Measurements from ENCODE around the gene GLOD4.

Gene GLOD4

DNA sequence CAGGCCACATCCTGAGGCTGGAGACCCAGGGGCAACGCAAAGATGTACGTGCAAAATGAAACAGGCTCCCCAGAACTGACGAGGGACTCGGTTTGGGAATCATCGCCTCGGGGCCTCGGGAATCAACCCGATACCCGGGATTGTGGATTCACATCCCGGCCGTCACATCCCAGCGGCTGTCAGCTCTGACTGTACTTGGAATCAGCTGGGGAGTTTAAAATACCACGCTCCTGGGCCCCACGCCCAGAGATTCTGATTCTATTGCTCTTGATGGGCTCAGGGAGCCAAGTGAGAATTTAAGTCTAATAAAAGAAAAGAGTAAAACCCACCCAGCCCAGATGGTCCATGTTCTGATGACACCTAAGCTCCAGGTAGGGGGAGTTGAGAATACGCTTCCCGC lies 42.3 kb upstream of the GLOD4 start:
- TF ChIP-seq, protein P1, sequence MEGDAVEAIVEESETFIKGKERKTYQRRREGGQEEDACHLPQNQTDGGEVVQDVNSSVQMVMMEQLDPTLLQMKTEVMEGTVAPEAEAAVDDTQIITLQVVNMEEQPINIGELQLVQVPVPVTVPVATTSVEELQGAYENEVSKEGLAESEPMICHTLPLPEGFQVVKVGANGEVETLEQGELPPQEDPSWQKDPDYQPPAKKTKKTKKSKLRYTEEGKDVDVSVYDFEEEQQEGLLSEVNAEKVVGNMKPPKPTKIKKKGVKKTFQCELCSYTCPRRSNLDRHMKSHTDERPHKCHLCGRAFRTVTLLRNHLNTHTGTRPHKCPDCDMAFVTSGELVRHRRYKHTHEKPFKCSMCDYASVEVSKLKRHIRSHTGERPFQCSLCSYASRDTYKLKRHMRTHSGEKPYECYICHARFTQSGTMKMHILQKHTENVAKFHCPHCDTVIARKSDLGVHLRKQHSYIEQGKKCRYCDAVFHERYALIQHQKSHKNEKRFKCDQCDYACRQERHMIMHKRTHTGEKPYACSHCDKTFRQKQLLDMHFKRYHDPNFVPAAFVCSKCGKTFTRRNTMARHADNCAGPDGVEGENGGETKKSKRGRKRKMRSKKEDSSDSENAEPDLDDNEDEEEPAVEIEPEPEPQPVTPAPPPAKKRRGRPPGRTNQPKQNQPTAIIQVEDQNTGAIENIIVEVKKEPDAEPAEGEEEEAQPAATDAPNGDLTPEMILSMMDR (IDR thresholded peaks at IDR 0.05; ENCODE audit: control insufficient read depth, extremely low read depth, insufficient read depth), result no peak

DNA sequence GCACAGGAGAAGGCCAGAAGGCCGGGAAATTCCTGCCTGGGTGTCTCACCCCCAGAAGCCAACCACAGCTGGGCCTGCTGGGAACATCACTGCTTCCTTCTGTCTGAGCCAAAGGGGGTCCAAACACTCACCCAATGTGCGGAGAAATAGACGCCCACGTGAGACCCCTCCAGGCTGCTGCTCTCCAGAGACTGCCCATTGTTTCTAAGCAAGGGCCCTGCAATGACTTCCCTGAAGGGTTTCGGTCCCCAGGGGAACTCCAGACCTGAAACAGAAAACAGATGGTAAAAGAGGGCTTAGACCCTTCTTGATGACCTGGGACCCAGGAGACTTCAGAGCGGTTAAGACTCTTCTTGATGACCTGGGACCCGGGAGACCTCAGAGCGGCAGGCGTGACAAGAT lies 41.4 kb upstream of the GLOD4 start:
- no peak for DNase-seq (ENCODE audit: low read depth)
- TF ChIP-seq, protein P1 (IDR thresholded peaks at IDR 0.05; ENCODE audit: control insufficient read depth, extremely low read depth, insufficient read depth), result no peak

More for the DNA sequence above, 42.3 kb upstream of the GLOD4 start:
- H3K4me3 ChIP-seq (ENCODE audit: low read depth, low read length), result no peak overlapping the region
- DNase-seq (ENCODE audit: low read depth), result no peak

DNA sequence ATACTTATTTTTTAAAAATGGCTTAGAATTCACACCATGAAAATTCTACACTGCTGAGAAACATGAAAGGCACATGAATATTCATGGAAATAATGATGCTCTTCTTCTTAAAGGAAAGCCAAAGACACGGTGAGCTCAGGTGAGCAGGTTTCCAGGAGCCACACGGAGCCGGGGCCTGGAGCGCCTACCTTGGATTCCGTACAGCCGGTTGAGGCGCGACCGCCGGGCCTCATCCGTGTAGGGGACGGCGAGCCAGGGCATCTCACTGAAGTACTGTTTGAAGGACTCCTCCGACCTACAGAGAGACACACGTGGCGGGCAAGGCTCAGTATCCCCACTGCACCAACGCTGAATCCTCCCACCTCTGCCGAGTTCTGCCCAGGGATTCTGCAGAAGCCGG lies 37.2 kb upstream of the GLOD4 start:
- TF ChIP-seq, protein P1 (IDR thresholded peaks at IDR 0.05; ENCODE audit: control insufficient read depth, extremely low read depth, insufficient read depth), result no peak
- no peak for DNase-seq (ENCODE audit: low read depth)
- no peak overlapping the region for H3K4me3 ChIP-seq (ENCODE audit: low read depth, low read length)

More for the DNA sequence above, 41.4 kb upstream of the GLOD4 start:
- H3K4me3 ChIP-seq (ENCODE audit: low read depth, low read length), result no peak overlapping the region

DNA sequence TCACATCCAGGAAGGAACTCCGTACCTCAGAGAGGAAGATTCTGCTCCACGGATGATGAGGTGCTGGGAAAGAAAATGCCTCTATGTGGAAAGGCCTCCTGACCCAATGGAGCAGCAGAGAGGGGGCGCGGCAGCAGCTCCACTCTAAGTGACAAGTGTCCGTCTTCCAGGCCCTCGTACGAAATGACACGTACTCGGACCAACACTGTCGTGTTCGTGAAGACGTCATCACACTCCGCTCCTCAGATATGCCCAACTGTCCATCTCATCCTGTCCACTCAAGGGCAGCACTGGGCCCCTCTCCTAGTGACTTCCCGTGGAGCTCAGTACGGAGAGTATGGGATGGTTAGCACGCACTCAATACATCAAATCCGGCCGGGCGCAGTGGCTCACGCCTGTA lies 32.3 kb upstream of the GLOD4 start:
- TF ChIP-seq, protein P1 (IDR thresholded peaks at IDR 0.05; ENCODE audit: control insufficient read depth, extremely low read depth, insufficient read depth), result no peak
- H3K4me3 ChIP-seq (ENCODE audit: low read depth, low read length), result no peak overlapping the region
- DNase-seq (ENCODE audit: low read depth), result no peak

DNA sequence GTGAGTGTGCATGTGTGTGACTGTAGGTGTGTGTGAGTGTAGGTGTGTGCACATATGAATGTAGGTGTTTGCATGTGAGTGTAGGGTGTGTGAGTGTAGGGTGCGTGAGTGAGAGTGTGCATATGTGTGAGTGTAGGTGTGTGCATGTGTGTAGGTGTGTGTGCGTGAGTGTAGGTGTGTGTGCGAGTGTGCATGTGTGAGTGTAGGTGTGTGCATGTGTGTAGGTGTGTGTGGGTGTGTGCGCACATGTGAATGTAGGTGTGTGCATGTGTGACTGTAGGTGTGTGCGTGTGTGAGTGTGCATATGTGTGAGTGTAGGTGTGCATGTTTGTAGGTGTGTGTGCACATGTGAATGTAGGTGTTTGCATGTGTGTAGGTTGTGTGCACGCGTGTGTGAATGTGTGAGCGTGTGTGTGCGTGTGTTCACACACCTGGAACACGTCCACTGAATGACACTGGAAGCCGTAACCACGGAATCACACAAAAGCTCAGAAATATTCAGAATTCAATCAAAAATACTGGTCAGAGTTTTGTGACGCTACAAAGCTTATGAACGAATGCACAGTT lies 30.6 kb upstream of the GLOD4 start:
- DNase-seq (ENCODE audit: low read depth), result no peak
- H3K4me3 ChIP-seq (ENCODE audit: low read depth, low read length), result no peak overlapping the region
- TF ChIP-seq, protein P1 (IDR thresholded peaks at IDR 0.05; ENCODE audit: control insufficient read depth, extremely low read depth, insufficient read depth), result no peak

DNA sequence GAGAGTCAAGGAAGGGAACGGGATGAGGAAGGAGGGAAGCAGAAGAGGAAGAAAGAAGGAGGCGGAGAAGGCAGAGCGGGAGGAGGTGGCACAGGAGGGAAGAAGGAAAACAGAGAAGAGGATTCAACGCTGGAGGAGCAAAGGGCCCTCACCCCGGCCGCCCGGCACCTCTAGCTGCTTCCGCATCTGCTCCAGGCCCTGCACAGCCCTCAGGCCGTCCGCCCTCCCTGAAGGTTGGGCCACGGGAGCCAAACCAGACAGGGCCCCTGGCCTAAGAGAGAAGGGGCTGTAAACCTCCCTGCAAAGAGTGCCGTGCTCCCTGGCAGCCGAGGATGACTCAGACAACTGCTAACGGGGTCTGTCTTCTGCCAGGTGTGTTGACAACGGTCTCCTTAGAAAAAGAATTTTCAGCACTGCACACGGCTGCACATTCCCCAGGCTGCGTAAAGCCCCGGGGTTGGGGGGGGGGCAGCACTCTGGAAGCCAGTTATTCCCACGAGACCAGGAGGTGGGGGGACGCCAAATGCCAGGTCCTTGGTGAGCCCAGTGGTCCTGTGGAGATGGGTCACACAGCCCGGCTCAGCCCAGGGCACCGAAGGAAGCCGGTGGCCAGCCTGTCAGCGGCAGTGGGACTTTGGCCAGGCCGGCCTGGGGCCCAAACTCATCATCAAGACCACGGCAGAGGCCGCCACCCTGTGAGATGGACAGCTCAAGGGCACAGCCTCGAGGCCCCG lies 29.1 kb upstream of the GLOD4 start:
- TF ChIP-seq, protein P1 (IDR thresholded peaks at IDR 0.05; ENCODE audit: control insufficient read depth, extremely low read depth, insufficient read depth), result no peak
- no peak overlapping the region for H3K4me3 ChIP-seq (ENCODE audit: low read depth, low read length)
- DNase-seq (ENCODE audit: low read depth), result no peak

Measured in LNCaP clone FGC (cell line).